Smooth muscle cell (in vitro differentiated cells): ENCODE data around the gene CDHR1. TPM values are rescaled to one million over a fixed set of nuclear protein-coding genes. Genes with fewer than 3 reads are reported as not detected.

ENCODE experiments used
- DNase-seq: peaks from one replicate; lab custom pipeline; 2025; ENCODE audit not compliant: unreplicated experiment; lab: John Stamatoyannopoulos, UW
- H2AFZ ChIP-seq: fragments of 200-600 bp; sonication (generic); 2 replicates; pipeline ENCODE4 v1.6.0; 2016; ENCODE audit warnings: antibody characterized with exemption, low read depth, mild to moderate bottlenecking
- H3F3A ChIP-seq: fragments of 200-600 bp; sonication (generic); 2 replicates; pipeline ENCODE4 v1.6.0; 2017; ENCODE audit warnings: antibody characterized with exemption, low read depth
- H3K27ac ChIP-seq: fragments of 200-600 bp; sonication (generic); 2 replicates; pipeline ENCODE4 v1.5.1; 2016; ENCODE audit warnings: low read depth, mild to moderate bottlenecking
- H3K27me3 ChIP-seq: fragments of 200-600 bp; sonication (generic); 2 replicates; pipeline ENCODE4 v1.6.1; 2016; ENCODE audit warnings: low read depth, mild to moderate bottlenecking
- H3K36me3 ChIP-seq: fragments of 200-600 bp; sonication (generic); 2 replicates; pipeline ENCODE4 v1.5.1; 2016; ENCODE audit warnings: low read depth
- H3K4me1 ChIP-seq: fragments of 200-600 bp; sonication (generic); 2 replicates; pipeline ENCODE4 v1.5.1; 2016; ENCODE audit warnings: low read depth
- H3K4me2 ChIP-seq: fragments of 200-600 bp; sonication (generic); 2 replicates; pipeline ENCODE4 v1.6.0; 2016; ENCODE audit warnings: mild to moderate bottlenecking
- H3K4me3 ChIP-seq: fragments of 200-600 bp; sonication (generic); 2 replicates; pipeline ENCODE4 v1.5.1; 2016; ENCODE audit warnings: mild to moderate bottlenecking
- H3K79me2 ChIP-seq: fragments of 200-600 bp; sonication (generic); 2 replicates; pipeline ENCODE4 v1.6.0; 2016; ENCODE audit warnings: low read depth, mild to moderate bottlenecking
- H3K9ac ChIP-seq: fragments of 200-600 bp; sonication (generic); 2 replicates; pipeline ENCODE4 v1.6.0; 2016; ENCODE audit warnings: low read depth
- H3K9me3 ChIP-seq: fragments of 200-600 bp; sonication (generic); replicated peaks from 2 replicates; pipeline ENCODE4 v1.5.1; 2016; ENCODE audit warnings: low read depth
- H4K20me1 ChIP-seq: fragments of 200-600 bp; sonication (generic); 2 replicates; pipeline ENCODE4 v1.6.0; 2016; ENCODE audit warnings: low read depth
- WGBS: methylation state at CpG from one replicate; pipeline ENCODE4 v1.1.7; 2016; ENCODE audit warnings: low lambda C conversion rate; 5-methylcytosine and 5-hydroxymethylcytosine counted together
- polyA plus RNA-seq: library from polyadenylated mRNA; unstranded; fragments of >200 nt; fragmentation: Nextera tagmentation; extraction: Ambion mirVana; gene quantifications from 2 replicates; pipeline ENCODE4 v1.2.1, GENCODE V29; 2016
- total RNA-seq: library from RNA; depleted of rRNA; stranded (reverse); fragments of >200 nt; gene quantifications from 2 replicates; pipeline ENCODE4 v1.2.3, GENCODE V29; 2014
- TF ChIP-seq, protein P1 (sequence below): fragments of 200-600 bp; sonication (generic); IDR thresholded peaks from 2 replicates; pipeline ENCODE4 v1.5.1; 2017; ENCODE audit warnings: borderline replicate concordance, mild to moderate bottlenecking, antibody characterized with exemption; ENCODE audit not compliant: insufficient read depth, poor library complexity, severe bottlenecking

The CDHR1 gene
- total and polyA plus RNA-seq, 2 experiments from 2014 or later = 0.67 to 1.2 TPM

DNA sequence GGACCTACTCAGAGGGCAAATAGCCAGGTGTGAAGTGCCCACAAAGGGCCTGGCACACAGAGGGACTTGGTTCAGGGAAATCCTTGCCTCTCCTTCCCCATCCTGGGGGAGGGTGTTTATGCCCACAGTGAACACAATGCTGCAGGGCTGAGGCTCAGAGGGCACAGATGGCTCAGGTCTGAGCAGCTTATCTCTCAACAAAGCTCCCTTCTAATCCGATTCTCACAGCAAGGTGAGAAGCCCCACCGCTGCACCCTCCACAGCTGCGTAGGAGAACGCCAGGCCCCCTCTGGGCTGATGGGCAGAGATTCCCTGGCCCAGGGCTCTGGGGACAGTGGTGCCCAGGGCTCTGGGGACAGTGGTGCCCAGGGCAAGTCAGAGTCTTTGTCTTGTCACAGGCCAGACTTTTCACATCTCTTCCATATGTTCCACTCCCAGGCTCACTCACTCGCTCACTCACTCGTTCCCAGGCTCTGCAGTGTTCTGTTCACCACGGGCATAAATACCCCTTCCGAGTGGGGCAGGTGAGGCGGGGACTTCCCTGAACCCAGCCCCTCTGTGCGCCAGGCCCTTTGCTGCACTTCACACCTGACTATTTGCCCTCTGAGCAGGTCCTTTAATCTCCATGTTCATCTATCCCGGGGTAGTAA lies 8.7 kb upstream of the CDHR1 start:
- Histone ChIP-seq H3K27ac (no peak overlapping the region), H3K9me3 (no peaks in the 10 kb centered on the region), H3K9ac (no peak overlapping the region), H3K4me2 (no peak overlapping the region), H3K4me1 (no peaks in the 10 kb centered on the region), H3F3A (no peaks in the 10 kb centered on the region), H3K4me3 (no peak overlapping the region), H2AFZ (no peak overlapping the region), H3K27me3 (no peaks in the 10 kb centered on the region), H4K20me1 (no peaks in the 10 kb centered on the region), H3K79me2 (no peaks in the 10 kb centered on the region), H3K36me3 (no peaks in the 10 kb centered on the region)
- TF ChIP-seq, protein P1, sequence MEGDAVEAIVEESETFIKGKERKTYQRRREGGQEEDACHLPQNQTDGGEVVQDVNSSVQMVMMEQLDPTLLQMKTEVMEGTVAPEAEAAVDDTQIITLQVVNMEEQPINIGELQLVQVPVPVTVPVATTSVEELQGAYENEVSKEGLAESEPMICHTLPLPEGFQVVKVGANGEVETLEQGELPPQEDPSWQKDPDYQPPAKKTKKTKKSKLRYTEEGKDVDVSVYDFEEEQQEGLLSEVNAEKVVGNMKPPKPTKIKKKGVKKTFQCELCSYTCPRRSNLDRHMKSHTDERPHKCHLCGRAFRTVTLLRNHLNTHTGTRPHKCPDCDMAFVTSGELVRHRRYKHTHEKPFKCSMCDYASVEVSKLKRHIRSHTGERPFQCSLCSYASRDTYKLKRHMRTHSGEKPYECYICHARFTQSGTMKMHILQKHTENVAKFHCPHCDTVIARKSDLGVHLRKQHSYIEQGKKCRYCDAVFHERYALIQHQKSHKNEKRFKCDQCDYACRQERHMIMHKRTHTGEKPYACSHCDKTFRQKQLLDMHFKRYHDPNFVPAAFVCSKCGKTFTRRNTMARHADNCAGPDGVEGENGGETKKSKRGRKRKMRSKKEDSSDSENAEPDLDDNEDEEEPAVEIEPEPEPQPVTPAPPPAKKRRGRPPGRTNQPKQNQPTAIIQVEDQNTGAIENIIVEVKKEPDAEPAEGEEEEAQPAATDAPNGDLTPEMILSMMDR = no peak
- no peak for DNase-seq
- WGBS = 86% methylated on average over 11 of the region's 11 CpGs

- Histone ChIP-seq H3K9me3 (no peaks in the 10 kb centered on the region), H3K36me3 (no peaks in the 10 kb centered on the region), H3F3A (no peaks in the 10 kb centered on the region), H3K9ac (no peak overlapping the region), H3K79me2 (no peaks in the 10 kb centered on the region), H3K4me1 (no peaks in the 10 kb centered on the region), H3K27ac (no peak overlapping the region), H2AFZ (no peak overlapping the region), H4K20me1 (no peaks in the 10 kb centered on the region), H3K4me2 (no peak overlapping the region), H3K4me3 (no peak overlapping the region), H3K27me3 (peaks cover 25% of the 10 kb centered on the region)
- 85% methylated on average over 3 of the region's 3 CpGs for WGBS
- DNase-seq = no peak
- TF ChIP-seq, protein P1 = no peak
Observed at GRCh38 chr10:84188815-84189214, 5.5 kb upstream of the CDHR1 start.

- TF ChIP-seq, protein P1 = no peak
- no peak overlapping the region for H3K4me2 ChIP-seq
- 94% methylated on average over 3 of the region's 3 CpGs for WGBS
- H2AFZ ChIP-seq = no peak overlapping the region
- no peaks in the 10 kb centered on the region for H4K20me1 ChIP-seq
- no peak overlapping the region for H3K9ac ChIP-seq
- H3K79me2 ChIP-seq = no peaks in the 10 kb centered on the region
- H3K4me3 ChIP-seq = no peak overlapping the region
- H3K9me3 ChIP-seq = no peaks in the 10 kb centered on the region
- no peaks in the 10 kb centered on the region for H3F3A ChIP-seq
- no peak overlapping the region for H3K27ac ChIP-seq
- no peaks in the 10 kb centered on the region for H3K36me3 ChIP-seq
- H3K27me3 ChIP-seq = peaks cover 43% of the 10 kb centered on the region
- H3K4me1 ChIP-seq = no peaks in the 10 kb centered on the region
- no peak for DNase-seq
Observed at GRCh38 chr10:84190621-84191020, 3.7 kb upstream of the CDHR1 start.

- H3K4me3 ChIP-seq = no peak overlapping the region
- H3K36me3 ChIP-seq = no peaks in the 10 kb centered on the region
- WGBS = 83% methylated on average over 5 of the region's 5 CpGs
- H4K20me1 ChIP-seq = no peaks in the 10 kb centered on the region
- peaks cover 48% of the 10 kb centered on the region for H3K27me3 ChIP-seq
- no peak for DNase-seq
- H3K9ac ChIP-seq = no peak overlapping the region
- H3K27ac ChIP-seq = no peak overlapping the region
- H3F3A ChIP-seq = no peaks in the 10 kb centered on the region
- H3K9me3 ChIP-seq = no peaks in the 10 kb centered on the region
- H3K4me1 ChIP-seq = no peaks in the 10 kb centered on the region
- TF ChIP-seq, protein P1 = no peak
- no peak overlapping the region for H3K4me2 ChIP-seq
- no peak overlapping the region for H2AFZ ChIP-seq
- no peaks in the 10 kb centered on the region for H3K79me2 ChIP-seq
Observed at GRCh38 chr10:84191106-84191505, 3.2 kb upstream of the CDHR1 start.
